ENCODE data around the gene PPP1R1A. TPM values are rescaled to one million over a fixed set of nuclear protein-coding genes. Genes with fewer than 3 reads are reported as not detected.

PPP1R1A gene
- total RNA-seq, 2 donors from 2014 or later, result 12.5 to 16.1 TPM

DNA sequence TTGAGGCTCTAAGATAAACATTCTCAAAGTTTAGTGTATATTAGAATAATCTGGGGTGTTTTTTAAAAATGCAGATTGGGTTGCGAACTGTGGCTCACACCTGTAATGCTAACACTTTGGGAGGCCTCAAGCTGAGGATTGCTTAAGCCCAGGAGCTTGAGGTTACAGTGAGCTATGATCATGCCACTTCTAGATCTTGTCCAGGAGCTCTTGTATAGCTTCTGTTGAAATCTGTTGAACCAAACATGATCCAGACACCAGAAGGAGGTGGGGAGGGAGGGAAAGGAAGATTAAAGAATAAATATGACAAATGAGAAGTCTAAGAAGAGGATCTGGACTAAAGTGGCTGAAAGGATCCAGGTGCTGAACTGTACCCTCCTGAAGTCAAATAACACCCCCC is 24.7 kb downstream of the PPP1R1A start:
- 96 to 100% methylated on average over 1 of the region's 1 CpG for WGBS, 2 experiments (ENCODE audit: insufficient coverage in 1 of 2, insufficient read length in 1 of 2)
- no peak overlapping the region for H3K27ac ChIP-seq (ENCODE audit: low read depth, low read length)

DNA sequence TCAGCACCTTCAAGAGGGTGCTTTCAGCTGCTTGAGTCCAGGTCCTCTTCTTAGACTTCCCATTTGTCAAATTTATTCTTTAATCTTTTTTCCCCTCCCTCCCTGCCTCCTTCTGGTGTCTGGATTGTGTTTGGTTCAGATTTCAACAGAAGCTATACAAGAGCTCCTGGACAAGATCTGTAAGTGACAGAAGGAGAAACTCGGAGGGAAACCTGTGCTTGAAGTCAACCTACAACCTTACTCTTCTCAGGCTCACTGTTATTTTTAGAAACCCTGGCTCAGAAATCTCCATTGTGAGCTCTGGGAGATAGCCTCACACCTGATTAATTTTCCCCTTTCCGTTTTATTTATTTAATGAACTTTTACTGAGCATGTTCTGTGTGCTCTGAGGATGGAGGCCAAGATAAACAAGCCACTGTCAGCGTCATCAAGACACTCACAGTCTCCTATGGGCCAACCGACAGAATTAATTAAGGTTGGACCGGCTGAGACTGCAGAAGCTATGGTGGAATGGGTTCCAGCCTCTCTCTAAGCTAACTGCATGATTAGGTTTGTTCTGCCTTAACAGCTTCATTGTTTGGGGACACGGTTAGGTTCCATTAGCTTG is 25.6 kb downstream of the PPP1R1A start:
- Histone ChIP-seq H3K36me3 (ENCODE audit: control insufficient read depth, insufficient read depth, low read length) (no peaks in the 10 kb centered on the region), H3K4me3 (ENCODE audit: low read length) (no peak overlapping the region), H3K27ac (ENCODE audit: low read depth, low read length) (no peak overlapping the region), H3K9me3 (ENCODE audit: control insufficient read depth, low read length) (no peaks in the 10 kb centered on the region), H3K9ac (ENCODE audit: extremely low read depth, low read length, poor library complexity, severe bottlenecking) (no peak overlapping the region), H3K27me3 (ENCODE audit: control insufficient read depth, insufficient read depth, low read length, poor library complexity, severe bottlenecking) (peaks cover 10% of the 10 kb centered on the region), H3K4me1 (ENCODE audit: control insufficient read depth, insufficient read depth, low read length) (peaks cover 10% of the 10 kb centered on the region)
- Mint-ChIP-seq H3K36me3 (ENCODE audit: low read depth) (no peaks in the 10 kb centered on the region), H3K27me3 (ENCODE audit: insufficient read depth) (peaks cover 45% of the 10 kb centered on the region), H3K27ac (no peak overlapping the region), H3K4me3 (no peak overlapping the region), H3K9me3 (no peaks in the 10 kb centered on the region), H3K4me1 (peaks cover 27% of the 10 kb centered on the region)
- WGBS, 2 experiments (ENCODE audit: insufficient coverage in 1 of 2, insufficient read length in 1 of 2), result 86 to 93% methylated on average over 3 to 6 of the region's 6 CpGs
- peak; percentile 43 for DNase-seq
- TF ChIP-seq, protein P1, sequence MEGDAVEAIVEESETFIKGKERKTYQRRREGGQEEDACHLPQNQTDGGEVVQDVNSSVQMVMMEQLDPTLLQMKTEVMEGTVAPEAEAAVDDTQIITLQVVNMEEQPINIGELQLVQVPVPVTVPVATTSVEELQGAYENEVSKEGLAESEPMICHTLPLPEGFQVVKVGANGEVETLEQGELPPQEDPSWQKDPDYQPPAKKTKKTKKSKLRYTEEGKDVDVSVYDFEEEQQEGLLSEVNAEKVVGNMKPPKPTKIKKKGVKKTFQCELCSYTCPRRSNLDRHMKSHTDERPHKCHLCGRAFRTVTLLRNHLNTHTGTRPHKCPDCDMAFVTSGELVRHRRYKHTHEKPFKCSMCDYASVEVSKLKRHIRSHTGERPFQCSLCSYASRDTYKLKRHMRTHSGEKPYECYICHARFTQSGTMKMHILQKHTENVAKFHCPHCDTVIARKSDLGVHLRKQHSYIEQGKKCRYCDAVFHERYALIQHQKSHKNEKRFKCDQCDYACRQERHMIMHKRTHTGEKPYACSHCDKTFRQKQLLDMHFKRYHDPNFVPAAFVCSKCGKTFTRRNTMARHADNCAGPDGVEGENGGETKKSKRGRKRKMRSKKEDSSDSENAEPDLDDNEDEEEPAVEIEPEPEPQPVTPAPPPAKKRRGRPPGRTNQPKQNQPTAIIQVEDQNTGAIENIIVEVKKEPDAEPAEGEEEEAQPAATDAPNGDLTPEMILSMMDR (conservative IDR thresholded peaks at IDR 0.05), result no peak

More for the DNA sequence above, 24.7 kb downstream of the PPP1R1A start:
- Histone ChIP-seq H3K9ac (ENCODE audit: extremely low read depth, low read length, poor library complexity, severe bottlenecking) (no peak overlapping the region), H3K4me3 (ENCODE audit: low read length) (no peak overlapping the region), H3K36me3 (ENCODE audit: control insufficient read depth, insufficient read depth, low read length) (no peaks in the 10 kb centered on the region), H3K27me3 (ENCODE audit: control insufficient read depth, insufficient read depth, low read length, poor library complexity, severe bottlenecking) (peaks cover 9% of the 10 kb centered on the region), H3K4me1 (ENCODE audit: control insufficient read depth, insufficient read depth, low read length) (peaks cover 10% of the 10 kb centered on the region), H3K9me3 (ENCODE audit: control insufficient read depth, low read length) (no peaks in the 10 kb centered on the region)
- no peak overlapping the region for H3K27ac Mint-ChIP-seq
- no peaks in the 10 kb centered on the region for H3K36me3 Mint-ChIP-seq (ENCODE audit: low read depth)
- H3K27me3 Mint-ChIP-seq (ENCODE audit: insufficient read depth), result peaks cover 45% of the 10 kb centered on the region
- TF ChIP-seq, protein P1 (conservative IDR thresholded peaks at IDR 0.05), result no peak
- H3K9me3 Mint-ChIP-seq, result no peaks in the 10 kb centered on the region
- no peak for DNase-seq
- peaks cover 27% of the 10 kb centered on the region for H3K4me1 Mint-ChIP-seq
- no peak overlapping the region for H3K4me3 Mint-ChIP-seq

DNA sequence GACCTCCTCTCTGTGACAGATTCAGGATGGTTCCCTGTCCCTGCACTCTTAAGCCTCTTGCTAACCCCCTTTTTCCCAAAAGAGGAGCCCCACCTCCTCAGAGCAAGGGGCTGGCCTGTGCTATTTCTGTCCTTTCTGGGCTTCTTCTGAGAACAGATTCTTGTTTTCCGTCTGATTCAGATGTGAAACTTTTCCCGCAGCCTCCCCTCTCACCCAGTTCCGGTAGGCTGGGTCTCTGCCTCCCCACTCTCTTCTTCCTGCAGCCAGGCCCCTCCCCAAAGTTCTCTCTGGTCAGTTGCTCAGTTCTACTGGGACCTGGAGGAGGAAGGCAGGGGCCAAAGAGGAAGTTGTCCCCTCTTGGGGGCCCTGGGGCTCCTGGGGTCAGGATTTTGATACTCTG is 27.3 kb downstream of the PPP1R1A start:
- Histone ChIP-seq H3K4me3 (ENCODE audit: low read length) (no peak overlapping the region), H3K9ac (ENCODE audit: extremely low read depth, low read length, poor library complexity, severe bottlenecking) (no peak overlapping the region), H3K9me3 (ENCODE audit: control insufficient read depth, low read length) (no peaks in the 10 kb centered on the region), H3K27ac (ENCODE audit: low read depth, low read length) (no peak overlapping the region), H3K4me1 (ENCODE audit: control insufficient read depth, insufficient read depth, low read length) (peaks cover 5% of the 10 kb centered on the region), H3K36me3 (ENCODE audit: control insufficient read depth, insufficient read depth, low read length) (no peaks in the 10 kb centered on the region), H3K27me3 (ENCODE audit: control insufficient read depth, insufficient read depth, low read length, poor library complexity, severe bottlenecking) (peaks cover 25% of the 10 kb centered on the region)
- peaks cover 45% of the 10 kb centered on the region for H3K27me3 Mint-ChIP-seq (ENCODE audit: insufficient read depth)
- DNase-seq, result peak; percentile 60
- H3K4me1 Mint-ChIP-seq, result peaks cover 21% of the 10 kb centered on the region
- no peaks in the 10 kb centered on the region for H3K36me3 Mint-ChIP-seq (ENCODE audit: low read depth)
- WGBS, 2 experiments (ENCODE audit: insufficient coverage in 1 of 2, insufficient read length in 1 of 2), result 90 to 100% methylated on average over 1 to 2 of the region's 3 CpGs
- H3K27ac Mint-ChIP-seq, result no peak overlapping the region
- peak overlapping the region; percentile 50 for H3K4me3 Mint-ChIP-seq
- TF ChIP-seq, protein P1 (conservative IDR thresholded peaks at IDR 0.05), result no peak
- H3K9me3 Mint-ChIP-seq, result no peaks in the 10 kb centered on the region
